G401 (cell line): ENCODE measurements around the gene ADARB1. TPM values are rescaled to one million over a fixed set of nuclear protein-coding genes. Genes with fewer than 3 reads are reported as not detected.

Experiments
- DNase-seq: peaks from one replicate; pipeline ENCODE4 v3.0.0-alpha.2; 2015; ENCODE audit warnings: low spot score
- in situ Hi-C: cut with HindIII; loops from 2 replicates; pipeline ENCODE4 v1.10.0; 2016; ENCODE audit warnings: low sequenced_read_pairs, mixed read lengths
- total RNA-seq: library from RNA; depleted of rRNA; stranded (reverse); fragments of >200 nt; shearing (Covaris generic); gene quantifications from 2 replicates; pipeline ENCODE4 v1.2.3, GENCODE V29; 2014

The ADARB1 gene
- total RNA-seq, 1 experiment from 2014 or later: 68.1 TPM

DNA sequence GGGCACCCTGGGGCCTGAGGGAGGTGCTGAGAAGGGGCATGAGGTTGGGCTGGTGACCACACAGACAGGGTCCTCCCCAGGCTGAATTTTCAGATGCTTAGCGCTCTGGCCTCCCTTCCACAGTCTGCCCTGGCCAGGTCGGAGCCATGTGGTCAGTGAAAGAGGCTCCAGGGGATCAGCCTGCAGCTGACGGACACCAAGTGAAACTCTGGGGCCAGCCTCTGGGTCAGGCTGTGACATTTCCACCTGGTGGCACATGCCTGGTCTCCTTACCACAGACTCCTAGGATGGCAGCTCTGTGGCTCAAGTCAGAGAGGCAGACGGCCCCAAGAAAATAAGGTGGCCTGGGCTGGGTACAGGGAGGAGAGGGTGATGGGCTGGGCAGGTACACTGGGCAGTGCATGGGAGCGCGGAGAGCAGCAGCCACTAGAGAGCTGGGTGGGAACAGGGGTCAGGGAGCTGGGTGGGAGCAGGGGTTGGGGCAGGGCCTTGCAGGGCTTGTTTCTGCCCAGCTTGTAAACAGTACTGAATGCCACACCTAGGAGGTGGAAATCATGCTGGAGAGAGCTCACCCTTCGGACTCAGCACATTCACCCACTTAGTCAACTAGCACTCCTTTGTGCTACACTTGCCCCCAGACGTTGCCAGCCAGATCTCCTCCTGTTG lies 20.7 kb upstream of the ADARB1 start:
- no peak for DNase-seq
- in situ Hi-C loops: no loop called here

- no peak for DNase-seq
- in situ Hi-C loops: no loop called here
Observed at GRCh38 chr21:45054227-45054926, 20.0 kb upstream of the ADARB1 start.

GRCh38 chr21:45054927-45055612 lies 19.3 kb upstream of the ADARB1 start:
- no peak for DNase-seq
- in situ Hi-C loops: no loop called here

GRCh38 chr21:45055861-45056260 lies 18.5 kb upstream of the ADARB1 start:
- in situ Hi-C loops: no loop called here
- no peak for DNase-seq

DNA sequence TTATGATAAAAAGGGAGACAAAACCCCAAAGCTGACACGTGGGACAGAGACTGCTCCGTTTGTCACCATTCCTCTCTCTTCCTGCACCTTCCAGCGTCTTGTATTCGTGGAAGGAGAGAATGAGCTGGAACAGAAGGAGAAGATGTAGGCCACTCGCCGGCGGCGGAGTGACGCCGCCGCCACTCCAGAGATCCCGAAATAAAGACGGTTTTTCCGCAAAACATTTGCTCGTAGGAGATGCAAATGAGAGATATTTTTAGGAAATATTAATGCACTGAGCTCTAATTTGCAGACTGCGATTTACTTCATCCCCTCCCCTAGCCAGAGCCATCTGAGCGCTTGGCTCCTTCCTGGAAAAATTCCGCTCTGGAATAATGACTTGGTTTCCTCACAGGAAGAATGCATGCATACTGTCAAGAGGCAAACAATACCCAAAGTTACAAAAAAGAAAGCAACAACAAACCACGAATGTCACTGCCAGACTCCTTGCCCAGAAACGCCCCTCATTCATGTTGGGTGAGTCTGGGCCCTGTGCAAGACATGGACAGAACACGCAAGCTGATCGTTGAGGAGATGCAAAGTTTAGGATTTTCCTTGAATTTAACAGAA lies 18.0 kb upstream of the ADARB1 start:
- in situ Hi-C loops: no loop called here

DNA sequence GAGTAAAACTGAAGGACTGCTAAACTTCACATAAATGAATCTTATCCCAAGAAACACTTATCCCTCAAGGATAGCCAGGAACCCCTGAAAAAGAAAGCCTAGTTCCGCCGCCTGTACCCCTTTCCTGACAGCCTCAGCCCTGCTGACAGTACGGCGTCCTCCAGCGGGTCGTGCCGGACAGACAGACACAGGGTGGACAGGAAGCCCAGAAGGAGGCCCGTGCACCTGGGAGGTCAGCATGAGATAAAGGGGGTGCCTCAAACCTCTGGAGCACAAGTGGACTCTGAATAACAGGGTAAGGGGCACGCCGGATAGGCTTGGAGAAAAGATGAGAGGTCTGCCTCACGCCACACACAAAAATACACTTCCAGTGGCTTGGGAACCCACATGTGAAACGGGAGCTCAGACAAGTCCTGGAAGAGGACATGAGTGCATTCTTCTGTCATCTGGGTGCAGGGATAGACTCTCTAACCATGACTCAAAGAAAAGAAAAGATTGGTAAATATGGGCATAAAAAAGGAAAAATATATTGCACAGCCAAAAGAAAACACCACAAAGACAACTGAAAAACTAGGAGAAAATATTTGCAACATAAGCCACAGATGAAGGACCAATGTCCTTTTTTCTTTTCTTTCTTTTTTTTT lies 17.3 kb upstream of the ADARB1 start:
- in situ Hi-C loops: no loop called here

More for the DNA sequence above, 18.0 kb upstream of the ADARB1 start:
- no peak for DNase-seq

GRCh38 chr21:45057886-45058285 lies 16.5 kb upstream of the ADARB1 start:
- in situ Hi-C loops: no loop called here
- no peak for DNase-seq

More for the DNA sequence above, 17.3 kb upstream of the ADARB1 start:
- DNase-seq: no peak

- in situ Hi-C loops: no loop called here
- no peak for DNase-seq
Observed at GRCh38 chr21:45059121-45059520, 15.3 kb upstream of the ADARB1 start.

GRCh38 chr21:45060089-45060488 lies 14.3 kb upstream of the ADARB1 start:
- in situ Hi-C loops: no loop called here

GRCh38 chr21:45060675-45061311 lies 13.6 kb upstream of the ADARB1 start:
- in situ Hi-C loops: no loop called here
- DNase-seq: no peak

More at GRCh38 chr21:45060089-45060488, 14.3 kb upstream of the ADARB1 start:
- no peak for DNase-seq

DNA sequence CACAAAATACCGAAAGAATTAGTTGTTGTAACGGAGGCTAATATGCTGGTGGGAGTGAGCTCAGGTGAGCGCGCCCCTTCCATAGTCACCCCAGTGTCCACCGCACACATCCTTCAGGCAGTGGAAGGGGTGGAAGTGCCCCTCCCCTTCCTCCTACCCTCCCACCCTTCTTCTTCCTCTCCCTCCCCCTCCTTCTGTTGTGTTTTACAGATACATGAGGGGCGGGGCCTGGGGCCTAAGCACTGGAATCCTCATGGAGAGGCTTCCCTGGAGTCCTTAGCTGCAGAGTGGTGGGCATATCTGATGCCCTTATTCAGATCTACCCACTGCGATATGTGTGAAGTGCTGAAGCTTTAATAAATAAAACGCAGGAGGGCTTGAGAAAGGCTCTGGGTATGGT lies 10.3 kb upstream of the ADARB1 start:
- DNase-seq: no peak
- in situ Hi-C loops: no loop called here

DNA sequence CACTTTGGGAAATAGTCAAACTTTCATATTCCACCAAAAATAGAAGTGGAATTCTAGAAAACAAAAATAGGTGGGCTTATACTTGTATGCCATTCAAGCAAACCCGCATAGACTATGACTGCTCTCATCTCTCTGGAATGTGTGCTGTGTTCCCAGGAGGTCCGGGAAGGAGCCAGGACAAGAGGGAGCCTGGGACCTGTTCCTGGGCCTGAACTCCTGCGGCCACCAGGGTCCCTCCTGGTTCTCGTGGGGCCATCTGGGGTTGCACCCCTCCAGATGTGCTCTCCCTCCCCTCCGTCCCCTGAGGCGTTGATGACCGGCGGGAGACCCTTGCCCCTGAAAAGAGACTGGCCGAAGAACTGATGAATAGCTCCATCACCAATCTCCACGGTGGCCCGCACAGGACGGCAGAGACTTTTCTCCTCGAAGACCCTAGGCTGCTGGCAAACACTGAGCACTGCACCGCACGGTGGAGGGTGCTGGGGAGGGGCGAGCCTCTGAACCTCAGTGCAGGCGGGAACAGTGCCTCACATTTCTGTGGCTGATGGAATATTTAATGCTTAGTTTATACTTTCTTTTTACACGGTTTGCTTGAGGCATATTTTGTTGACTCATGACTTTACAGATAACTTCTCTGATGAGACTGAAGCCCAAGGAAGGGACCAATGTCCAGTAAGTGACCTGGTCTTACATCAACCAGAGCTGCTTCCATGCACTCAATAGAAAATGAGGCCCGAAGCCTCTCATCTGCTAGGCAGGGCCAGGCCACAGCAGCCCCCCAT lies 9.6 kb upstream of the ADARB1 start:
- DNase-seq: no peak
- in situ Hi-C loops: no loop called here

DNA sequence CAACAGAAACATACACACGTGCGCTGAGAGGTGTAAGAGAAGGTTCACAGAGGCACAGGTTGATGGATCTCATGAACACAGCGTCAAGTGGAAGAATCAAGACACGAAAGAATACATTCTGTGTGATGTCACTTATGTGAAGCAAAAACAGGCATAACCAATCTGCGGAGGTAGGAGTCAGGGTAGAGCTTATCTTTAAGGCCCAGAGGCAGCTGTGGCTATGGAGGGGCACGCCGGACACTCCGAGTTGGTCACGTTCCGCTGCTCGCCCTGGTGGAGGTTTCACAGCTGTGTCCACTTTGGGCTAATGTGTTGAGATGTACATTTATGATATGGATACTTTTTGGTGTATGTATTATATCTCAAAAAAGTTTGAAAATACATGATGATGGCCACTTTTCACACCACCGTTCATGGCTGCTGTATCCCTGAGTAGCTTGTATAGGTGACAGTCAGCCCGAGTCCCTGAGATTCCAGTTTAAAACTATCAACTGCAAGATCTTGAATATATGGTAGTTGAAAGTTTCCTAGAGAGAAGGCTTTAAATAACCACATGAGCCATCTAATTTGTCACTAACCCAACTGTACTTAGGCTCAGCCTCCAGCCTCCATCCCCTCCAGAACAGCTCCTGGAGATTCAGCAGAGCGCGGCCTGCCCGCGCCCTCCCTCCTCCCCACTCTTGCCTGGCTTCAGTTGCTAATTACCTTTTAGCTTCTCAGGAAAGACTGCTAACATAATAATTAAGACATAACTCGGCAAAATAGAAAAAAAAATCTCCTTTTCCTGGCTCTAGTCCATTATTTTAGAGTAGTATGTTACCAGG lies 6.7 kb upstream of the ADARB1 start:
- DNase-seq: no peak
- in situ Hi-C loops: no loop called here

- DNase-seq: no peak
- in situ Hi-C loops: no loop called here
Observed at GRCh38 chr21:45069085-45069484, 5.3 kb upstream of the ADARB1 start.

GRCh38 chr21:45069711-45070110 lies 4.7 kb upstream of the ADARB1 start:
- no peak for DNase-seq
- in situ Hi-C loops: no loop called here

DNA sequence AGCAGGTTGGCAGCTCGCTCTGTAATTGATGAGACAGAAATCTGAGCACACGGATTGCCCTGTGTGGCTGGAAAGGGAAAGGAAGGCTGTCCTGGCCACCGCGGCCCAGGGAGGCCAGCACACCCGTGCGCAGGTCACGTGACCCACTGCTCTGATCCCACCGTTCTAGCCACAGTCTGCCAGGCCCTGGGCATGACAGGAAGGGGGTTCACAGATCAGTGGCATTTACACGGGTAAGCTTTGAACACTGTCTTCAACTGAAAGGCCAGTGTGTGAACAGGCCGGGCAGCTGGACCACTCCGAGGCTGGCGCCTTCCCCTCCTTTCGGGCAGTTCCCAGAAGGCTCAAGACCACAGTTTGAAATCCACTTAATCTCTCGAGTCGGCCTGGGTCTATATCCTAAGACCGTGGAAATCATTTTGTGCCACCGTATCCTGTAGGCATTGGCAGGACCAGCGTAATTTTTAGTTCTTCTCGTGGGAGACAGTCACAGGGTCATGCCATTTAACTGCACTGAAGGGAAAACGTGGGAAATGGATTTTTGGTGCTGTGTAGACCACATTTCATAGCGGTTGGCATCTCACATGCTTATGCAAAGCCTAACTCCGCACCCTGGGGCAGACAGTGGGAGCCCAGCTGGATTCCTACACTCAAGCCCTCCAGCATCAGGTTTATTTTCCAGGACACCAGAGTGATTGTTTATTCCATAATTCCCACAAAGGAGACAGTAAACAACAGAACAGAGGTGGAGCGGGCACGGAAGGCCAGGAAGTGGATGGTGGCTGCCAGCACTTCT lies 3.1 kb upstream of the ADARB1 start:
- in situ Hi-C loops: no loop called here
- DNase-seq: no peak
